ENCODE data around the gene KRTAP5-8. TPM values are rescaled to one million over a fixed set of nuclear protein-coding genes. Genes with fewer than 3 reads are reported as not detected.
"Not testable (repeated sequence)": the region's sequence is repeated elsewhere in the genome, so short reads cannot be mapped to it uniquely, and the experiment has no call there.

Gene KRTAP5-8
- total and polyA plus RNA-seq, 4 donors: not detected

DNA sequence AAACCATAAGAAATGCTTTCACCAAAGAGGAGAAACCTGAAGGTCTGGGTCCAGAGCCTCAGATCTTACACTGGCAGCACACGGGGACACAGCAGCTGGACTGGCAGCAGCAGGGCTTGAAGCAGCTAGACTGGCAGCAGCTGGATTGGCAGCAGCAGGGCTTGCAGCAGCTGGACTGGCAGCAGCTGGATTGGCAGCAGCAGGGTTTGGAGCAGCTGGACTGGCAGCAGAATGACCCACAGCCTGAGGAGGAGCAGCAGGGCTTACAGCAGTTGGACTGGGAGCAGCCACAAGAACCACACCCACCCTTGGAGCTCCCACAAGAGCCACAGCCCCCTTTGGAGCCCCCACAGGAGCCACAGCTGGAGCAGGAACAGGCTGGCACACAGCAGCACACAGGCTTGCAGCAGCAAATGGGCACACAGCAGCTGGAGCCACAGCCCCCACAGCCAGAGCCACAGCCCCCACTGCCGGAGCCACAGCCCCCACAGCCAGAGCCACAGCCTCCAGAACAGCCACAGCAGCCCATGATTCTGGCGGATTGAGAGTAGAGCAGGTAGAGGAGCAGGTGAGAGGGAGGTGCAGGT lies 44.6 kb downstream of the KRTAP5-8 start, which contains the start of gene KRTAP5-11:
Gene KRTAP5-11, minus strand, starts transcription at position 567 of the 587 bp plus-strand sequence. Its CDS starts 38 bp downstream, at position 529.
- no peaks in the 10 kb centered on the region for H3K9me3 ChIP-seq (ENCODE audit: control insufficient read depth in 4 of 4, low read length in 3 of 4)
- no peak for DNase-seq (ENCODE audit: low spot score)
- H3K4me3 ChIP-seq (ENCODE audit: low read depth in 1 of 3, low read length in 3 of 3): no peak within 1 kb of the TSS
- no peak within 1 kb of the TSS for H3K9ac ChIP-seq (ENCODE audit: low read depth in 1 of 2, low read length in 2 of 2)
- H3K27me3 ChIP-seq (ENCODE audit: control insufficient read depth in 4 of 4, insufficient read depth in 4 of 4, low read length in 3 of 4): peaks cover 0 to 4% (median 0%) of the 10 kb centered on the region in 4 donors
- no peaks in the 10 kb centered on the region for H3K4me1 ChIP-seq (ENCODE audit: control insufficient read depth in 4 of 4, insufficient read depth in 4 of 4, low read length in 3 of 4)
- no peaks in the 10 kb centered on the region for H3K36me3 ChIP-seq (ENCODE audit: control insufficient read depth in 4 of 4, insufficient read depth in 3 of 4, low read depth in 1 of 4, low read length in 3 of 4)
- H3K27ac ChIP-seq (ENCODE audit: low read depth in 1 of 2, low read length in 2 of 2): no peak within 1 kb of the TSS
- WGBS: 80% methylated on average over 3 of the region's 3 CpGs
- no peak for TF ChIP-seq ATF3 (IDR thresholded peaks at IDR 0.05)
- no peak for TF ChIP-seq MAX (IDR thresholded peaks at IDR 0.05)
- no peak for TF ChIP-seq NR2F2 (IDR thresholded peaks at IDR 0.05)
- no peak for TF ChIP-seq FOXA2 (IDR thresholded peaks at IDR 0.05)
- TF ChIP-seq HNF4G (IDR thresholded peaks at IDR 0.05): no peak

GRCh38 chr11:71582969-71583368 lies 45.1 kb downstream of the KRTAP5-8 start:
- H3K27me3 ChIP-seq (ENCODE audit: control insufficient read depth in 4 of 4, insufficient read depth in 4 of 4, low read length in 3 of 4); H3K9ac ChIP-seq (ENCODE audit: low read depth in 1 of 2, low read length in 2 of 2); H3K9me3 ChIP-seq (ENCODE audit: control insufficient read depth in 4 of 4, low read length in 3 of 4); H3K4me3 ChIP-seq (ENCODE audit: low read depth in 1 of 3, low read length in 3 of 3); H3K36me3 ChIP-seq (ENCODE audit: control insufficient read depth in 4 of 4, insufficient read depth in 3 of 4, low read depth in 1 of 4, low read length in 3 of 4); DNase-seq (ENCODE audit: low spot score); H3K4me1 ChIP-seq (ENCODE audit: control insufficient read depth in 4 of 4, insufficient read depth in 4 of 4, low read length in 3 of 4); H3K27ac ChIP-seq (ENCODE audit: low read depth in 1 of 2, low read length in 2 of 2): not testable (repeated sequence)
- WGBS: 87% methylated on average over 2 of the region's 2 CpGs

- WGBS: 83% methylated on average over 5 of the region's 5 CpGs
- not testable (repeated sequence) for H3K4me3 ChIP-seq (ENCODE audit: low read depth in 1 of 3, low read length in 3 of 3); H3K27me3 ChIP-seq (ENCODE audit: control insufficient read depth in 4 of 4, insufficient read depth in 4 of 4, low read length in 3 of 4); DNase-seq (ENCODE audit: low spot score); H3K4me1 ChIP-seq (ENCODE audit: control insufficient read depth in 4 of 4, insufficient read depth in 4 of 4, low read length in 3 of 4); H3K9me3 ChIP-seq (ENCODE audit: control insufficient read depth in 4 of 4, low read length in 3 of 4); H3K27ac ChIP-seq (ENCODE audit: low read depth in 1 of 2, low read length in 2 of 2); H3K36me3 ChIP-seq (ENCODE audit: control insufficient read depth in 4 of 4, insufficient read depth in 3 of 4, low read depth in 1 of 4, low read length in 3 of 4); H3K9ac ChIP-seq (ENCODE audit: low read depth in 1 of 2, low read length in 2 of 2)
These were observed 47.8 kb downstream of the KRTAP5-8 start for GRCh38 chr11:71585673-71586072.

DNA sequence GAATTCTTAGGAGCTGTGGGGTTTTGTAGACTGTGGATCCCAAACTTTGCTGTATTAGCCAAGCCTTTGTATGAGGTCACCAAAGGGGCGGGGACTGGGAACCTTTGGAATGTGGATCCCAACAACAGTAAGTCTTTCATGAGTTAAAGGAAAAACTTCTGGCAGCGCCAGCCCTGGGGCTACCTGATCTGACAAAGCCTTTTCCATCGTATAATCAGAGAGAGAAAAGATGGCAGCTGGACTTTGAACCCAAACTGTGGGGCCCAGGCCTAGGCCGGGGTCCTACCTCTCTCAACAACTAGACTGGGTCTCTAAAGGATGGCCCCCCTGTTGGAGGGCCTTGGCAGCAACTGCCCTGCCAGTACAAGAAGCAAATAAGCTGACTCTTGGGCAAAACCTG lies 50.5 kb downstream of the KRTAP5-8 start:
- H3K4me1 ChIP-seq (ENCODE audit: control insufficient read depth in 4 of 4, insufficient read depth in 4 of 4, low read length in 3 of 4); H3K4me3 ChIP-seq (ENCODE audit: low read depth in 1 of 3, low read length in 3 of 3); H3K27me3 ChIP-seq (ENCODE audit: control insufficient read depth in 4 of 4, insufficient read depth in 4 of 4, low read length in 3 of 4); H3K9me3 ChIP-seq (ENCODE audit: control insufficient read depth in 4 of 4, low read length in 3 of 4); H3K36me3 ChIP-seq (ENCODE audit: control insufficient read depth in 4 of 4, insufficient read depth in 3 of 4, low read depth in 1 of 4, low read length in 3 of 4); DNase-seq (ENCODE audit: low spot score); H3K27ac ChIP-seq (ENCODE audit: low read depth in 1 of 2, low read length in 2 of 2); H3K9ac ChIP-seq (ENCODE audit: low read depth in 1 of 2, low read length in 2 of 2): not testable (repeated sequence)
- 57% methylated on average over 4 of the region's 4 CpGs for WGBS

Small RNA genes within 50 kb of the gene (small RNA-seq; reads per million reads assigned to genes)
- gene AP000867.1 (not detected), gene KRTAP5-14P (not detected)

Other genes starting within 250 kb of the KRTAP5-8 start
- 100 to 1,000 TPM; 149 to 224 TPM for gene DHCR7, start 89.6 kb upstream of the KRTAP5-8 start, total RNA-seq
- gene DHCR7, start 89.6 kb upstream of the KRTAP5-8 start, polyA plus RNA-seq: 100 to 1,000 TPM in 1 of 2 donors, 10 to 100 TPM in 1; 56.9 to 195 TPM
- gene NADSYN1, start 84.8 kb upstream of the KRTAP5-8 start, total RNA-seq: 10 to 100 TPM; 19.8 to 33.6 TPM
- 10 to 100 TPM; 16.6 to 24.6 TPM for gene NADSYN1, start 84.8 kb upstream of the KRTAP5-8 start, polyA plus RNA-seq
- under 1 TPM in 1 of 2 donors, not detected in 1; 0.19 TPM for gene KRTAP5-7, start 10.8 kb upstream of the KRTAP5-8 start, total RNA-seq
- not detected for gene KRTAP5-7, start 10.8 kb upstream of the KRTAP5-8 start, polyA plus RNA-seq
- not detected for gene KRTAP5-9, start 10.4 kb downstream of the KRTAP5-8 start, total RNA-seq
- gene KRTAP5-9, start 10.4 kb downstream of the KRTAP5-8 start, polyA plus RNA-seq: under 1 TPM in 1 of 2 donors, not detected in 1; 0.06 TPM
- gene KRTAP5-10, start 27.5 kb downstream of the KRTAP5-8 start, total RNA-seq: under 1 TPM in 1 of 2 donors, not detected in 1; 0.14 TPM
- not detected for gene KRTAP5-10, start 27.5 kb downstream of the KRTAP5-8 start, polyA plus RNA-seq
- not detected for gene KRTAP5-11, start 44.9 kb downstream of the KRTAP5-8 start, total RNA-seq
- not detected for gene KRTAP5-11, start 44.9 kb downstream of the KRTAP5-8 start, polyA plus RNA-seq